Gastrocnemius medialis (tissue), 4 donors: ENCODE measurements around the gene TSHZ1. TPM values are rescaled to one million over a fixed set of nuclear protein-coding genes. Genes with fewer than 3 reads are reported as not detected.

ENCODE experiments used
- ATAC-seq, 2 donors: fragments of 150-250 bp; one replicate each; pipeline ENCODE4 v1.9.1; 2016
- DNase-seq, 2 donors: peaks; one replicate each; pipeline ENCODE4 v3.0.0-alpha.2; 2019
- H3K27ac ChIP-seq, 4 donors: fragments of 200-600 bp; sonication (generic); 1 replicate in 1 of 4; 2 replicates in 3 of 4; pipeline ENCODE4 v1.5.1; 2016 to 2018; ENCODE audit warnings: mild to moderate bottlenecking in 2 of 4, moderate library complexity in 1 of 4
- H3K27me3 ChIP-seq, 3 donors: fragments of 200-600 bp; sonication (generic) in 2 of 3; 1 replicate in 1 of 3; 2 replicates in 2 of 3; pipeline versions ENCODE4 v1.5.1 to v1.6.0; 2016 to 2019; ENCODE audit warnings: mild to moderate bottlenecking in 1 of 3, moderate library complexity in 1 of 3
- H3K36me3 ChIP-seq, 2 donors: fragments of 200-600 bp; sonication (generic) in 1 of 2; one replicate each; pipeline ENCODE4 v1.5.1; 2017 to 2018
- H3K4me1 ChIP-seq, 2 donors: fragments of 200-600 bp; sonication (generic) in 1 of 2; one replicate each; pipeline ENCODE4 v1.5.1; 2016 to 2017; ENCODE audit warnings: mild to moderate bottlenecking in 2 of 2
- H3K4me3 ChIP-seq, 4 donors: fragments of 200-600 bp; sonication (generic) in 3 of 4; 1 replicate in 1 of 4; 2 replicates in 3 of 4; pipeline ENCODE4 v1.5.1; 2016 to 2019; ENCODE audit warnings: mild to moderate bottlenecking in 2 of 4
- H3K9me3 ChIP-seq, 3 donors: fragments of 200-600 bp; sonication (generic) in 2 of 3; 1 replicate in 1 of 3; 2 replicates in 2 of 3; pipeline ENCODE4 v1.5.1; 2016 to 2019
- CTCF ChIP-seq, 5 experiments: fragments of 450-650 bp in 3 of 5; fragments of 200-600 bp in 2 of 5; sonication (generic) in 2 of 5; IDR thresholded peaks in 4 of 5; conservative IDR thresholded peaks in 1 of 5; 1 replicate in 4 of 5; 2 replicates in 1 of 5; pipeline ENCODE4 v1.5.1; 2016 to 2019; ENCODE audit warnings: antibody characterized with exemption in 5 of 5, mild to moderate bottlenecking in 3 of 5, moderate library complexity in 3 of 5
- POLR2A ChIP-seq, 2 donors: fragments of 450-650 bp; IDR thresholded peaks; one replicate each; pipeline ENCODE4 v1.6.1; 2017; ENCODE audit warnings: antibody characterized with exemption in 2 of 2, mild to moderate bottlenecking in 2 of 2, moderate library complexity in 2 of 2
- in situ Hi-C, 4 donors: fragments of 200-750 bp; cut with MboI; loops; one replicate each; pipeline versions ENCODE4 v1.15.0 to v1.8.0; 2017; ENCODE audit warnings: low sequenced_read_pairs in 4 of 4
- intact Hi-C: fragments of 100-400 bp; cut with DNase I; formaldehyde crosslinking; loops from one replicate; pipeline ENCODE4 v1.15.1; 2023; ENCODE audit warnings: low total_unique reads
- total RNA-seq, 4 donors: library from RNA; depleted of rRNA; stranded (reverse); fragments of >200 nt; gene quantifications; one replicate each; pipeline versions ENCODE4 v1.1.0 to v1.2.3, GENCODE V29; 2016

TSHZ1 gene
- total RNA-seq, 4 donors from 2014 or later, result 5.9 to 7.9 (median 7.6) TPM

- DNase-seq (no peak), ATAC-seq (no peak)
- no peak overlapping the region for H3K27ac ChIP-seq
- in situ Hi-C loops (no loop called here), intact Hi-C loops (no loop called here)
- no peaks in the 10 kb centered on the region for H3K9me3 ChIP-seq
- H3K4me3 ChIP-seq, result no peak overlapping the region
- H3K4me1 ChIP-seq, result peaks cover 17 to 21% of the 10 kb centered on the region in 2 donors
- no peaks in the 10 kb centered on the region for H3K27me3 ChIP-seq
- TF ChIP-seq POLR2A (IDR thresholded peaks at IDR 0.05) (no peak), CTCF (IDR thresholded peaks at IDR 0.05 in 4 of 5, conservative IDR thresholded peaks at IDR 0.05 in 1 of 5) (no peak)
- H3K36me3 ChIP-seq, result no peaks in the 10 kb centered on the region
These were observed 66.4 kb downstream of the TSHZ1 start for GRCh38 chr18:75276818-75277609.

GRCh38 chr18:75277610-75277928 lies 67.0 kb downstream of the TSHZ1 start:
- Histone ChIP-seq H3K36me3 (no peaks in the 10 kb centered on the region), H3K27me3 (no peaks in the 10 kb centered on the region), H3K4me3 (no peak overlapping the region), H3K27ac (no peak overlapping the region), H3K9me3 (no peaks in the 10 kb centered on the region), H3K4me1 (peaks cover 17 to 18% of the 10 kb centered on the region in 2 donors)
- TF ChIP-seq CTCF (IDR thresholded peaks at IDR 0.05 in 4 of 5, conservative IDR thresholded peaks at IDR 0.05 in 1 of 5) (no peak), POLR2A (IDR thresholded peaks at IDR 0.05) (no peak)
- no peak for DNase-seq
- in situ Hi-C loops (no loop called here), intact Hi-C loops (no loop called here)
- ATAC-seq, result no peak

GRCh38 chr18:75279381-75279780 lies 68.8 kb downstream of the TSHZ1 start:
- no peak overlapping the region for H3K4me3 ChIP-seq
- TF ChIP-seq CTCF (IDR thresholded peaks at IDR 0.05 in 4 of 5, conservative IDR thresholded peaks at IDR 0.05 in 1 of 5), result no peak
- TF ChIP-seq POLR2A (IDR thresholded peaks at IDR 0.05), result no peak
- no peaks in the 10 kb centered on the region for H3K27me3 ChIP-seq
- ATAC-seq (no peak), DNase-seq (no peak)
- in situ Hi-C loops, result no loop called here
- H3K4me1 ChIP-seq, result peaks cover 12 to 17% of the 10 kb centered on the region in 2 donors
- intact Hi-C loops, result no loop called here
- H3K27ac ChIP-seq, result no peak overlapping the region
- H3K9me3 ChIP-seq, result no peaks in the 10 kb centered on the region
- no peaks in the 10 kb centered on the region for H3K36me3 ChIP-seq

GRCh38 chr18:75280427-75281280 lies 70.1 kb downstream of the TSHZ1 start:
- Histone ChIP-seq H3K9me3 (no peaks in the 10 kb centered on the region), H3K27me3 (no peaks in the 10 kb centered on the region), H3K27ac (peak overlapping the region in 1 of 4 donors; percentile 43), H3K4me1 (peaks cover 9 to 12% of the 10 kb centered on the region in 2 donors), H3K36me3 (peaks cover 0 to 4% of the 10 kb centered on the region in 2 donors), H3K4me3 (no peak overlapping the region)
- intact Hi-C loops (no loop called here), in situ Hi-C loops (no loop called here)
- DNase-seq (no peak), ATAC-seq (no peak)
- no peak for TF ChIP-seq POLR2A (IDR thresholded peaks at IDR 0.05)
- TF ChIP-seq CTCF (IDR thresholded peaks at IDR 0.05 in 4 of 5, conservative IDR thresholded peaks at IDR 0.05 in 1 of 5), result no peak
